ENCODE data around the gene RGS3. TPM values are rescaled to one million over a fixed set of nuclear protein-coding genes. Genes with fewer than 3 reads are reported as not detected.
A peak's percentile ranks its signal among the peaks of the same experiment; 100 is the strongest.

The RGS3 gene
- total and polyA plus RNA-seq, 7 experiments from 2014 or later, result 4.9 to 43.4 (median 11.6) TPM

GRCh38 chr9:113590991-113591898 lies 127.7 kb downstream of the RGS3 start:
- Mint-ChIP-seq H3K4me3 (no peak overlapping the region), H3K27ac (peak overlapping the region in 1 of 9 donors; percentile 45), H3K36me3 (peaks cover 0 to 11% (median 5%) of the 10 kb centered on the region in 5 donors), H3K27me3 (no peaks in the 10 kb centered on the region), H3K4me1 (peaks cover 20 to 47% (median 23%) of the 10 kb centered on the region in 7 donors), H3K9me3 (no peaks in the 10 kb centered on the region)
- Histone ChIP-seq H3K36me3 (ENCODE audit: control insufficient read depth in 2 of 3, insufficient read depth in 3 of 3, low read length in 3 of 3) (peaks cover 0 to 34% (median 0%) of the 10 kb centered on the region in 3 experiments), H3K27ac (ENCODE audit: low read depth, low read length) (no peak overlapping the region), H3K4me1 (ENCODE audit: control insufficient read depth in 2 of 2, insufficient read depth in 2 of 2, low read length in 2 of 2) (peaks cover 5 to 8% of the 10 kb centered on the region in 2 donors), H3K27me3 (ENCODE audit: control insufficient read depth in 2 of 2, insufficient read depth in 2 of 2, low read length in 2 of 2) (no peaks in the 10 kb centered on the region), H3K9me3 (ENCODE audit: control insufficient read depth in 2 of 3, low read length in 3 of 3) (no peaks in the 10 kb centered on the region), H3K4me3 (ENCODE audit: low read length) (no peak overlapping the region)
- DNase-seq, result peak in 6 of 9 donors; percentile 30 to 75 (median 38)
- ChIA-PET POLR2A (interaction anchor here (0.6 kb wide), 1 partner anchor 12 kb away, joined by 3 read pairs; no protein-coding TSS in a partner anchor), CTCF (interaction anchor here (0.6 to 6.0 kb wide), 9 partner anchors 9 to 729 kb away, joined by 3 to 80 read pairs (median 4); no protein-coding TSS in a partner anchor)
- intact Hi-C loops (cut with micrococcal nuclease), result loop anchor here (1.0 to 2.0 kb wide), 8 partner anchors 12 to 317 kb away; partner anchors contain the start of genes C9orf43 (in 2 of the 2), POLE3 (in 2 of the 2), ALAD (in 1 of the 2) and CDC26 (in 1 of the 2)
- peak; percentile 58 for ATAC-seq

- H3K27me3 Mint-ChIP-seq, result no peaks in the 10 kb centered on the region
- H3K4me1 Mint-ChIP-seq, result peaks cover 15 to 42% (median 18%) of the 10 kb centered on the region in 7 donors
- no peaks in the 10 kb centered on the region for H3K9me3 Mint-ChIP-seq
- peak overlapping the region in 2 of 9 donors; percentile 51 to 79 for H3K27ac Mint-ChIP-seq
- Histone ChIP-seq H3K9me3 (ENCODE audit: control insufficient read depth in 2 of 3, low read length in 3 of 3) (no peaks in the 10 kb centered on the region), H3K4me3 (ENCODE audit: low read length) (no peak overlapping the region), H3K27me3 (ENCODE audit: control insufficient read depth in 2 of 2, insufficient read depth in 2 of 2, low read length in 2 of 2) (no peaks in the 10 kb centered on the region), H3K4me1 (ENCODE audit: control insufficient read depth in 2 of 2, insufficient read depth in 2 of 2, low read length in 2 of 2) (peaks cover 5 to 8% of the 10 kb centered on the region in 2 donors), H3K36me3 (ENCODE audit: control insufficient read depth in 2 of 3, insufficient read depth in 3 of 3, low read length in 3 of 3) (peaks cover 0 to 36% (median 0%) of the 10 kb centered on the region in 3 experiments), H3K27ac (ENCODE audit: low read depth, low read length) (no peak overlapping the region)
- ChIA-PET CTCF (interaction anchor here (0.6 to 1.3 kb wide), 8 partner anchors 10 to 729 kb away, joined by 3 to 6 read pairs (median 4); no protein-coding TSS in a partner anchor), POLR2A (interaction anchor here (0.6 kb wide), 1 partner anchor 13 kb away, joined by 3 read pairs; no protein-coding TSS in a partner anchor)
- ATAC-seq (no peak), DNase-seq (no peak)
- intact Hi-C loops (cut with micrococcal nuclease), result loop anchor here (1.0 to 2.0 kb wide), 4 partner anchors 66 to 317 kb away; partner anchors contain the start of genes C9orf43 (in 1 of the 2), CDC26 (in 1 of the 2), POLE3 (in 1 of the 2) and PRPF4 (in 1 of the 2)
- no peak overlapping the region for H3K4me3 Mint-ChIP-seq
- peaks cover 2 to 19% (median 7%) of the 10 kb centered on the region in 5 donors for H3K36me3 Mint-ChIP-seq
These were observed 128.5 kb downstream of the RGS3 start for GRCh38 chr9:113591899-113592625.

GRCh38 chr9:113592876-113593575 lies 129.5 kb downstream of the RGS3 start:
- Mint-ChIP-seq H3K9me3 (no peaks in the 10 kb centered on the region), H3K27me3 (no peaks in the 10 kb centered on the region), H3K4me3 (peak overlapping the region in 1 of 10 donors; percentile 10), H3K36me3 (peaks cover 2 to 19% (median 7%) of the 10 kb centered on the region in 5 donors), H3K4me1 (peaks cover 15 to 41% (median 18%) of the 10 kb centered on the region in 7 donors), H3K27ac (peak overlapping the region in 2 of 9 donors; percentile 51 to 53)
- Histone ChIP-seq H3K36me3 (ENCODE audit: control insufficient read depth in 2 of 3, insufficient read depth in 3 of 3, low read length in 3 of 3) (peaks cover 0 to 46% (median 0%) of the 10 kb centered on the region in 3 experiments), H3K9me3 (ENCODE audit: control insufficient read depth in 2 of 3, low read length in 3 of 3) (no peaks in the 10 kb centered on the region), H3K27ac (ENCODE audit: low read depth, low read length) (no peak overlapping the region), H3K4me3 (ENCODE audit: low read length) (no peak overlapping the region), H3K27me3 (ENCODE audit: control insufficient read depth in 2 of 2, insufficient read depth in 2 of 2, low read length in 2 of 2) (no peaks in the 10 kb centered on the region), H3K4me1 (ENCODE audit: control insufficient read depth in 2 of 2, insufficient read depth in 2 of 2, low read length in 2 of 2) (peaks cover 5 to 8% of the 10 kb centered on the region in 2 donors)
- intact Hi-C loops (cut with micrococcal nuclease), result no loop called here
- ChIA-PET CTCF (interaction anchor here (0.6 to 1.2 kb wide), 4 partner anchors 14 to 808 kb away, joined by 3 to 8 read pairs (median 3); no protein-coding TSS in a partner anchor), POLR2A (no interaction called here)
- ATAC-seq (no peak), DNase-seq (no peak)

- no peaks in the 10 kb centered on the region for H3K27me3 ChIP-seq (ENCODE audit: control insufficient read depth in 2 of 2, insufficient read depth in 2 of 2, low read length in 2 of 2)
- no peak for DNase-seq
- H3K9me3 ChIP-seq (ENCODE audit: control insufficient read depth in 2 of 3, low read length in 3 of 3), result no peaks in the 10 kb centered on the region
- intact Hi-C loops (cut with micrococcal nuclease), result no loop called here
- no peaks in the 10 kb centered on the region for H3K9me3 Mint-ChIP-seq
- no peak overlapping the region for H3K4me3 Mint-ChIP-seq
- peak overlapping the region in 2 of 9 donors; percentile 30 to 63 for H3K27ac Mint-ChIP-seq
- no peaks in the 10 kb centered on the region for H3K27me3 Mint-ChIP-seq
- H3K4me3 ChIP-seq (ENCODE audit: low read length), result no peak overlapping the region
- peaks cover 8 to 35% (median 15%) of the 10 kb centered on the region in 7 donors for H3K4me1 Mint-ChIP-seq
- POLR2A ChIA-PET, result interaction anchor here (0.6 kb wide), 1 partner anchor 40 kb away, joined by 3 read pairs; no protein-coding TSS in a partner anchor
- peak; percentile 12 for ATAC-seq
- CTCF ChIA-PET, result interaction anchor here (0.8 to 1.2 kb wide), 3 partner anchors 64 to 807 kb away, joined by 3 read pairs; no protein-coding TSS in a partner anchor
- H3K36me3 Mint-ChIP-seq, result peaks cover 2 to 19% (median 7%) of the 10 kb centered on the region in 5 donors
- H3K4me1 ChIP-seq (ENCODE audit: control insufficient read depth in 2 of 2, insufficient read depth in 2 of 2, low read length in 2 of 2), result peaks cover 0 to 8% of the 10 kb centered on the region in 2 donors
- H3K36me3 ChIP-seq (ENCODE audit: control insufficient read depth in 2 of 3, insufficient read depth in 3 of 3, low read length in 3 of 3), result peaks cover 0 to 47% (median 0%) of the 10 kb centered on the region in 3 experiments
- H3K27ac ChIP-seq (ENCODE audit: low read depth, low read length), result no peak overlapping the region
These were observed 130.3 kb downstream of the RGS3 start for GRCh38 chr9:113593682-113594281.

GRCh38 chr9:113594484-113595299 lies 131.2 kb downstream of the RGS3 start:
- H3K27me3 ChIP-seq (ENCODE audit: control insufficient read depth in 2 of 2, insufficient read depth in 2 of 2, low read length in 2 of 2), result no peaks in the 10 kb centered on the region
- no peak for DNase-seq
- H3K36me3 Mint-ChIP-seq, result peaks cover 2 to 19% (median 7%) of the 10 kb centered on the region in 5 donors
- peaks cover 0 to 47% (median 0%) of the 10 kb centered on the region in 3 experiments for H3K36me3 ChIP-seq (ENCODE audit: control insufficient read depth in 2 of 3, insufficient read depth in 3 of 3, low read length in 3 of 3)
- peaks cover 0 to 2% of the 10 kb centered on the region in 2 donors for H3K4me1 ChIP-seq (ENCODE audit: control insufficient read depth in 2 of 2, insufficient read depth in 2 of 2, low read length in 2 of 2)
- H3K9me3 ChIP-seq (ENCODE audit: control insufficient read depth in 2 of 3, low read length in 3 of 3), result no peaks in the 10 kb centered on the region
- no peaks in the 10 kb centered on the region for H3K27me3 Mint-ChIP-seq
- ChIA-PET CTCF (interaction anchor here (0.9 kb wide), 1 partner anchor 149 kb away, joined by 3 read pairs; no protein-coding TSS in a partner anchor), POLR2A (interaction anchor here (0.6 kb wide), 1 partner anchor 41 kb away, joined by 3 read pairs; no protein-coding TSS in a partner anchor)
- no peak overlapping the region for H3K4me3 Mint-ChIP-seq
- H3K27ac Mint-ChIP-seq, result peak overlapping the region in 1 of 9 donors; percentile 25
- no peak overlapping the region for H3K4me3 ChIP-seq (ENCODE audit: low read length)
- no peak for ATAC-seq
- intact Hi-C loops (cut with micrococcal nuclease), result no loop called here
- peaks cover 4 to 28% (median 7%) of the 10 kb centered on the region in 7 donors for H3K4me1 Mint-ChIP-seq
- no peaks in the 10 kb centered on the region for H3K9me3 Mint-ChIP-seq
- no peak overlapping the region for H3K27ac ChIP-seq (ENCODE audit: low read depth, low read length)
